GM12878 (cell line): ENCODE data around the gene MYCBP2.

ENCODE experiments used
- CTCF ChIP-seq, 3 experiments: IDR thresholded peaks in 2 of 3; conservative IDR thresholded peaks in 1 of 3; 2 replicates each; pipeline ENCODE4 v1.5.1; 2011; ENCODE audit warnings: low read depth in 3 of 3, low read length in 3 of 3, mild to moderate bottlenecking in 3 of 3, control low read depth in 2 of 3, moderate library complexity in 2 of 3, inconsistent platforms in 1 of 3, mixed read lengths in 1 of 3; ENCODE audit not compliant: control insufficient read depth in 2 of 3, insufficient read depth in 1 of 3; ENCODE audit errors: extremely low read depth in 1 of 3
- EZH2 ChIP-seq: IDR thresholded peaks from 2 replicates; pipeline ENCODE4 v1.6.1; 2012; ENCODE audit warnings: low read depth, mild to moderate bottlenecking, control low read depth, inconsistent platforms, low read length, borderline replicate concordance; ENCODE audit not compliant: control insufficient read depth
- IKZF2 ChIP-seq, 2 experiments: fragments of 450-650 bp; IDR thresholded peaks; 2 replicates each; pipeline ENCODE4 v1.6.1; 2017; ENCODE audit warnings: mild to moderate bottlenecking in 2 of 2, moderate library complexity in 2 of 2
- NKRF ChIP-seq: fragments of 450-650 bp; conservative IDR thresholded peaks from 2 replicates; pipeline ENCODE4 v1.6.1; 2017; ENCODE audit warnings: mild to moderate bottlenecking, moderate library complexity
- NRF1 ChIP-seq: conservative IDR thresholded peaks from 2 replicates; pipeline ENCODE4 v1.6.1; 2011; ENCODE audit warnings: mild to moderate bottlenecking, low read depth, low read length, improper control_type of control experiment
- PAX8 ChIP-seq: fragments of 450-650 bp; IDR thresholded peaks from 2 replicates; pipeline ENCODE4 v1.6.1; 2017; ENCODE audit warnings: mild to moderate bottlenecking, moderate library complexity
- PML ChIP-seq: IDR thresholded peaks from 2 replicates; pipeline ENCODE4 v1.6.1; 2012; ENCODE audit warnings: low read length, inconsistent platforms
- POLR2AphosphoS5 ChIP-seq: IDR thresholded peaks from 2 replicates; pipeline ENCODE4 v1.6.1; 2011; ENCODE audit warnings: mild to moderate bottlenecking, low read length, inconsistent platforms
- RB1 ChIP-seq: fragments of 450-650 bp; formaldehyde crosslinking; IDR thresholded peaks from 2 replicates; pipeline ENCODE4 v1.6.1; 2017; ENCODE audit warnings: mild to moderate bottlenecking, borderline replicate concordance
- REST ChIP-seq: IDR thresholded peaks from 2 replicates; pipeline ENCODE4 v1.6.1; 2012; ENCODE audit warnings: mild to moderate bottlenecking, low read depth, low read length
- SP1 ChIP-seq: IDR thresholded peaks from one replicate; pipeline ENCODE4 v1.6.1; 2011; ENCODE audit warnings: low read depth, low read length
- STAT1 ChIP-seq: fragments of 450-650 bp; conservative IDR thresholded peaks from 2 replicates; pipeline ENCODE4 v1.6.1; 2014; ENCODE audit warnings: antibody characterized with exemption, mild to moderate bottlenecking
- USF1 ChIP-seq: IDR thresholded peaks from 2 replicates; pipeline ENCODE4 v1.6.1; 2011; ENCODE audit warnings: borderline replicate concordance, low read depth, mild to moderate bottlenecking, moderate library complexity, mixed read lengths, low read length; ENCODE audit not compliant: insufficient read depth; ENCODE audit errors: extremely low read length
- ZBTB40 ChIP-seq: fragments of 450-650 bp; IDR thresholded peaks from 2 replicates; pipeline ENCODE4 v1.6.1; 2016; ENCODE audit warnings: mild to moderate bottlenecking, moderate library complexity, borderline replicate concordance

- TF ChIP-seq ZBTB40: no peak
- no peak for TF ChIP-seq SP1
- no peak for TF ChIP-seq CTCF (IDR thresholded peaks at IDR 0.05 in 2 of 3, conservative IDR thresholded peaks at IDR 0.05 in 1 of 3; ENCODE audit: control insufficient read depth in 2 of 3, extremely low read depth in 1 of 3, insufficient read depth in 1 of 3, low read depth in 3 of 3, low read length in 3 of 3)
- no peak for TF ChIP-seq STAT1
- no peak for TF ChIP-seq USF1
- no peak for TF ChIP-seq EZH2
- TF ChIP-seq IKZF2 (IDR thresholded peaks at IDR 0.05): no peak
- TF ChIP-seq PML: no peak
- TF ChIP-seq POLR2AphosphoS5: 0 out of 2 replicates have a peak, but pooled peaks have one; percentile 20
- no peak for TF ChIP-seq RB1
- no peak for TF ChIP-seq NRF1
- TF ChIP-seq NKRF: no peak
- TF ChIP-seq PAX8: no peak
- no peak for TF ChIP-seq REST
These were observed 284.2 kb downstream of the MYCBP2 start for GRCh38 chr13:77042566-77043177.
